Stimulated activated CD4-positive, alpha-beta T cell treated with anti-CD3 and anti-CD28 coated beads, Interleukin-2, amount 100 ng/mL, for 24 hours (primary cell): ENCODE results near the gene CLDN24.
A peak's percentile ranks its signal among the peaks of the same experiment; 100 is the strongest.

Experiments used
- DNase-seq, 2 donors: peaks; one replicate each; pipeline ENCODE4 v3.0.0-alpha.2; 2020

The CLDN24 gene

GRCh38 chr4:183320211-183321059 lies 1.8 kb downstream of the CLDN24 start, which contains the start of gene CLDN22:
Gene CLDN22, minus strand, starts transcription at chr4:183320276. Its CDS starts 58 bp downstream, at chr4:183320218.
- DNase-seq = no peak

GRCh38 chr4:183318656-183319055 lies 3.6 kb downstream of the CLDN24 start:
- DNase-seq = no peak

- no peak for DNase-seq
Observed at GRCh38 chr4:183314806-183315205, 7.4 kb downstream of the CLDN24 start.

GRCh38 chr4:183314336-183314735 lies 7.9 kb downstream of the CLDN24 start:
- DNase-seq = no peak

GRCh38 chr4:183312841-183313240 lies 9.4 kb downstream of the CLDN24 start:
- no peak for DNase-seq

GRCh38 chr4:183306811-183307210 lies 15.4 kb downstream of the CLDN24 start:
- DNase-seq = no peak

GRCh38 chr4:183304538-183304937 lies 17.7 kb downstream of the CLDN24 start:
- no peak for DNase-seq

GRCh38 chr4:183304067-183304466 lies 18.2 kb downstream of the CLDN24 start:
- no peak for DNase-seq

- DNase-seq = no peak
Observed at GRCh38 chr4:183303301-183303700, 18.9 kb downstream of the CLDN24 start.

- DNase-seq = no peak
Observed at GRCh38 chr4:183300655-183301054, 21.6 kb downstream of the CLDN24 start.

- no peak for DNase-seq
Observed at GRCh38 chr4:183300070-183300469, 22.2 kb downstream of the CLDN24 start.

GRCh38 chr4:183299464-183299863 lies 22.8 kb downstream of the CLDN24 start:
- no peak for DNase-seq

GRCh38 chr4:183297675-183298074 lies 24.6 kb downstream of the CLDN24 start:
- DNase-seq = no peak

GRCh38 chr4:183295711-183296110 lies 26.5 kb downstream of the CLDN24 start:
- no peak for DNase-seq

GRCh38 chr4:183291070-183291469 lies 31.2 kb downstream of the CLDN24 start:
- no peak for DNase-seq

GRCh38 chr4:183289688-183290087 lies 32.5 kb downstream of the CLDN24 start:
- DNase-seq = peak in 1 of 2 donors; percentile 12

- no peak for DNase-seq
Observed at GRCh38 chr4:183288955-183289354, 33.3 kb downstream of the CLDN24 start.

- no peak for DNase-seq
Observed at GRCh38 chr4:183287677-183288076, 34.5 kb downstream of the CLDN24 start.

GRCh38 chr4:183287309-183287659 lies 34.9 kb downstream of the CLDN24 start:
- no peak for DNase-seq

- DNase-seq = no peak
Observed at GRCh38 chr4:183286590-183287308, 35.5 kb downstream of the CLDN24 start.

- no peak for DNase-seq
Observed at GRCh38 chr4:183285886-183286285, 36.3 kb downstream of the CLDN24 start.

- no peak for DNase-seq
Observed at GRCh38 chr4:183284965-183285364, 37.3 kb downstream of the CLDN24 start.

GRCh38 chr4:183284258-183284785 lies 37.9 kb downstream of the CLDN24 start:
- DNase-seq = no peak

GRCh38 chr4:183276106-183276505 lies 46.1 kb downstream of the CLDN24 start:
- no peak for DNase-seq
